Body of pancreas (tissue), 4 donors: ENCODE measurements around the gene MRGPRX3. TPM values are rescaled to one million over a fixed set of nuclear protein-coding genes. Genes with fewer than 3 reads are reported as not detected.

ENCODE experiments used
- ATAC-seq: fragments of 150-250 bp; one replicate; pipeline ENCODE4 v1.9.1; 2016
- DNase-seq, 4 donors: peaks; one replicate each; pipeline ENCODE4 v3.0.0-alpha.2; 2019
- H3K27ac ChIP-seq, 4 donors: fragments of 200-600 bp; sonication (generic); 1 replicate in 3 of 4; 2 replicates in 1 of 4; pipeline versions ENCODE4 v1.5.1 to v1.6.1; 2016 to 2019; ENCODE audit warnings: mild to moderate bottlenecking in 1 of 4, mixed read lengths in 1 of 4, moderate library complexity in 1 of 4
- H3K27me3 ChIP-seq, 2 donors: fragments of 200-600 bp; sonication (generic); one replicate each; pipeline ENCODE4 v1.6.0; 2016; ENCODE audit warnings: mild to moderate bottlenecking in 1 of 2
- H3K36me3 ChIP-seq, 2 donors: fragments of 200-600 bp; sonication (generic); replicated peaks in 1 of 2; 2 replicates each; pipeline ENCODE4 v1.5.1; 2016; ENCODE audit warnings: low read depth in 2 of 2; ENCODE audit not compliant: insufficient read depth in 1 of 2
- H3K4me1 ChIP-seq: fragments of 200-600 bp; sonication (generic); one replicate; pipeline ENCODE4 v1.6.0; 2016
- H3K4me3 ChIP-seq, 2 donors: fragments of 200-600 bp; sonication (generic); 1 replicate in 1 of 2; 2 replicates in 1 of 2; pipeline ENCODE4 v1.5.1; 2016 to 2019
- H3K9me3 ChIP-seq, 3 donors: fragments of 200-600 bp; sonication (generic); 1 replicate in 2 of 3; 2 replicates in 1 of 3; pipeline ENCODE4 v1.5.1; 2016
- POLR2A ChIP-seq, 3 donors: fragments of 450-650 bp; IDR thresholded peaks; one replicate each; pipeline ENCODE4 v1.6.1; 2016; ENCODE audit warnings: antibody characterized with exemption in 3 of 3, mild to moderate bottlenecking in 2 of 3
- WGBS, 2 donors: methylation state at CpG; one replicate each; pipeline ENCODE4 v1.1.5; 2017; 5-methylcytosine and 5-hydroxymethylcytosine counted together
- intact Hi-C: fragments of 100-400 bp; cut with DNase I; formaldehyde crosslinking; loops from one replicate; pipeline ENCODE4 v1.15.1; 2023
- total RNA-seq, 2 donors: library from RNA; depleted of rRNA; stranded (reverse); fragments of >200 nt; gene quantifications; one replicate each; pipeline ENCODE4 v1.1.0, GENCODE V29; 2016
- TF ChIP-seq, protein P1 (sequence below), 7 experiments: fragments of 450-650 bp in 4 of 7; fragments of 200-600 bp in 3 of 7; sonication (generic) in 3 of 7; IDR thresholded peaks; one replicate each; pipeline ENCODE4 v1.5.1; 2016 to 2019; ENCODE audit warnings: antibody characterized with exemption in 7 of 7

The MRGPRX3 gene
- total RNA-seq = not detected

DNA sequence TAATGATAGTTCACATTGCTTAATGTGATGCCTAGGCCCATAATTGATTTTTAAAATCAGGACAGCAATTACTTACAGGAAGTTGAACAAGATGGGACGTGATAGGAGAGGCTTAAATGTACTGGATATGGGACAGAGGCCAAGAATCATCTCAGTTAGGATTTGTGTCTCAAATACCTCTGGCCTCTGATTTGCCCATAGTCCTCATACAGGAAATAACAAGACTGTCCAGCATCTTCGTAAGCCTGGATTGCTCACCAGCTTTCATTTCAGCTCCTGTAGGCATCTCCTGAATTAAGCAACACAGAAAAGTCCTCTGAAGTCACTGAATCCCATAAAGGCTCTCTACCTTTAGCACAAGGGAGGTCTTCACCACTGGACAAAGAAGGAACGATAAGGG, at the start of gene MRGPRX3:
TSS of gene MRGPRX3 (plus strand) at position 231 of the 400 bp plus-strand sequence. CDS start 4,632 bp downstream, outside the sequence.
- intact Hi-C loops = no loop called here
- ATAC-seq (no peak), DNase-seq (no peak)
- no peaks in the 10 kb centered on the region for H3K9me3 ChIP-seq
- no peak within 1 kb of the TSS for H3K4me3 ChIP-seq
- no peaks in the 10 kb centered on the region for H3K4me1 ChIP-seq
- no peak within 1 kb of the TSS for H3K27ac ChIP-seq
- no peaks in the 10 kb centered on the region for H3K27me3 ChIP-seq
- 46 to 57% methylated on average over 3 of the region's 3 CpGs for WGBS, 2 donors
- no peaks in the 10 kb centered on the region for H3K36me3 ChIP-seq
- no peak for TF ChIP-seq POLR2A (IDR thresholded peaks at IDR 0.05)
- TF ChIP-seq, protein P1, sequence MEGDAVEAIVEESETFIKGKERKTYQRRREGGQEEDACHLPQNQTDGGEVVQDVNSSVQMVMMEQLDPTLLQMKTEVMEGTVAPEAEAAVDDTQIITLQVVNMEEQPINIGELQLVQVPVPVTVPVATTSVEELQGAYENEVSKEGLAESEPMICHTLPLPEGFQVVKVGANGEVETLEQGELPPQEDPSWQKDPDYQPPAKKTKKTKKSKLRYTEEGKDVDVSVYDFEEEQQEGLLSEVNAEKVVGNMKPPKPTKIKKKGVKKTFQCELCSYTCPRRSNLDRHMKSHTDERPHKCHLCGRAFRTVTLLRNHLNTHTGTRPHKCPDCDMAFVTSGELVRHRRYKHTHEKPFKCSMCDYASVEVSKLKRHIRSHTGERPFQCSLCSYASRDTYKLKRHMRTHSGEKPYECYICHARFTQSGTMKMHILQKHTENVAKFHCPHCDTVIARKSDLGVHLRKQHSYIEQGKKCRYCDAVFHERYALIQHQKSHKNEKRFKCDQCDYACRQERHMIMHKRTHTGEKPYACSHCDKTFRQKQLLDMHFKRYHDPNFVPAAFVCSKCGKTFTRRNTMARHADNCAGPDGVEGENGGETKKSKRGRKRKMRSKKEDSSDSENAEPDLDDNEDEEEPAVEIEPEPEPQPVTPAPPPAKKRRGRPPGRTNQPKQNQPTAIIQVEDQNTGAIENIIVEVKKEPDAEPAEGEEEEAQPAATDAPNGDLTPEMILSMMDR (IDR thresholded peaks at IDR 0.05) = no peak

DNA sequence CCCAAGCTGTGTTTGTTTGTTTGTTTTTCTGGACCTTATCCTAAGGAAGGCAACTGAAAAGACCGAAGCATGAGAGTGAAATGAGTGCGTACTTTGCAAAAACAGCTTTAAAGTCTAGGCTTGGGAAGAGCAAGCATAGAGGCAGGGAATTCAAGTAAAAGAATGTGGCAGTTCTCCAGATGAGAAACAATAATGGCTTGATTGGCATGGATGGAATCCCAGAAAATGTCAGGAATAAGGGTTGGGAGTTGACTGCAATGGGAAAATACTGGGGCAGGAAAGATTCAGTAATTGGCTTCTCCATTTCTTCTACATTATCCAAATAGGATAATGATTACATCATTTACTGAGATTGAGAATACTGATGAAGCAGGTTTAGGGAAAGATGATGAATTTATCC, 44.0 kb upstream of the MRGPRX3 start:
- peaks cover 11 to 13% of the 10 kb centered on the region in 2 donors for H3K36me3 ChIP-seq
- no peak for DNase-seq
- no peak for ATAC-seq
- no peak overlapping the region for H3K27ac ChIP-seq
- no peaks in the 10 kb centered on the region for H3K27me3 ChIP-seq
- no peaks in the 10 kb centered on the region for H3K9me3 ChIP-seq
- WGBS, 2 donors = 95 to 96% methylated on average over 2 of the region's 2 CpGs
- TF ChIP-seq, protein P1 (IDR thresholded peaks at IDR 0.05) = no peak
- TF ChIP-seq POLR2A (IDR thresholded peaks at IDR 0.05) = no peak
- intact Hi-C loops = no loop called here
- H3K4me3 ChIP-seq = no peak overlapping the region
- no peaks in the 10 kb centered on the region for H3K4me1 ChIP-seq

DNA sequence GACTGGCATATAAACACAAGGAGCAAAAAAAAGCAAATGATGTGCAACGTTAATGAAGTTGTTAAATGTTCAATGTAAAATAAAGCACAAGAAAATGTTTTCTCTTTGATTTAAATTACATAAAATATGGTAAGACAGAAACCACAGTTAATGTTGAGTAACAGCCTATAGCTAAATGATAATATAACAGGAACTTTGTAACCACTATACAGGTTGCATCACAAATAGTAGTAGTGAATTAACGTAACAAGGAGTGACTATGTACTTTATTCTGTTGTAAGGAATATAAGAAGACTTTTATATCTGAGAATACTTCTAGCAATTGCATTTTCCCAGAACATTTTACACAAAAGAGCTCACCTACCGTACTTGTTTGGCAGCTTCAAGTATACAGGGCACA, 43.4 kb upstream of the MRGPRX3 start:
- Histone ChIP-seq H3K27ac (no peak overlapping the region), H3K27me3 (no peaks in the 10 kb centered on the region), H3K4me3 (no peak overlapping the region), H3K4me1 (no peaks in the 10 kb centered on the region), H3K9me3 (no peaks in the 10 kb centered on the region), H3K36me3 (peaks cover 11 to 15% of the 10 kb centered on the region in 2 donors)
- TF ChIP-seq, protein P1 (IDR thresholded peaks at IDR 0.05) = no peak
- no peak for TF ChIP-seq POLR2A (IDR thresholded peaks at IDR 0.05)
- DNase-seq (no peak), ATAC-seq (no peak)
- WGBS, 2 donors = 77 to 88% methylated on average over 3 of the region's 3 CpGs
- intact Hi-C loops = no loop called here

DNA sequence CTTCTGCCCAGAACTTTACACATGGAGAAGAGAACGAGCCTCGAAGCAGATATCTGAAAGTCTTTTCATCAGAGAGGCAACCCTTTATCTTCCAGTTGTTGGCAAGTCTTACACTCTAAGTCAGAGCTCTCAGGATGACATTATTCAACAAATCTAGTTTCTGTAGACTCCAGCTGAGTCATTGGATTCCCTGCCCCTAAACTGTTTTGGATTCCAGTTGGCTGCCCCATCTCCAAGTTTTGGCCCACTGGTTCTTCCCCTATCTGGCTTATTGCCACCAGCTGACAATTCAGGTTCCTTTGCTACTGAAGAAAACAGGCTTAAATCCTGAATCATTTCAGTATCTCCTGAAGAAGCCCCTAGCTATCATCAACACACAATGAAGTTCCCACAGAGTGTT, 40.6 kb upstream of the MRGPRX3 start:
- WGBS, 2 donors = 91 to 95% methylated on average over 2 of the region's 2 CpGs
- no peak overlapping the region for H3K27ac ChIP-seq
- H3K27me3 ChIP-seq = no peaks in the 10 kb centered on the region
- intact Hi-C loops = loop anchor here (10.0 kb wide), 1 partner anchor 77 kb away; the partner anchor contains the start of gene SERGEF
- no peak overlapping the region for H3K4me3 ChIP-seq
- H3K36me3 ChIP-seq = peaks cover 11 to 19% of the 10 kb centered on the region in 2 donors
- ATAC-seq (no peak), DNase-seq (no peak)
- TF ChIP-seq, protein P1 (IDR thresholded peaks at IDR 0.05) = no peak
- TF ChIP-seq POLR2A (IDR thresholded peaks at IDR 0.05) = no peak
- H3K9me3 ChIP-seq = no peaks in the 10 kb centered on the region
- H3K4me1 ChIP-seq = no peaks in the 10 kb centered on the region

DNA sequence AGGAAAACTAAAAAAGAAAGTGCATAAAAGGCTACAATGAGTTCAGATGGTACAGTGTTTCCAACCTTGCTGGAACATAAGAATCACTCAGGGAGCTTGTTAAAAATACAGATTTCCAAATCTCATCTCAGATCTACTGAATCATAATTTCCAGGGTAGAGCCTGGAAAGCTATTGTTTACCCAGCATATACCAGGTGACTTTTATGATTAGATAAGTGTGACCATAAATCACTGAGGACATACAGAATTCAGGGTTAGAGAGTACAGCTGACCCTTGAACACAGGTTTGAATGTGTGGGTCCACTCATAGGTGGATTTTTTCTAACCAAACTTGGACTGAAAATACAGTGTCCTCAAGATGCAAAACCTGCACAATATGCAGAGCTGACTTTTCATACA, 38.4 kb upstream of the MRGPRX3 start:
- Histone ChIP-seq H3K9me3 (no peaks in the 10 kb centered on the region), H3K4me3 (no peak overlapping the region), H3K36me3 (peaks cover 4 to 12% of the 10 kb centered on the region in 2 donors), H3K27ac (no peak overlapping the region), H3K4me1 (no peaks in the 10 kb centered on the region), H3K27me3 (no peaks in the 10 kb centered on the region)
- ATAC-seq = no peak
- no peak for DNase-seq
- intact Hi-C loops = loop anchor here (10.0 kb wide), 1 partner anchor 79 kb away; the partner anchor contains the start of gene SERGEF
- no peak for TF ChIP-seq POLR2A (IDR thresholded peaks at IDR 0.05)
- TF ChIP-seq, protein P1 (IDR thresholded peaks at IDR 0.05) = no peak
